ENCODE data around the gene OVCA2.
A peak's percentile ranks its signal among the peaks of the same experiment; 100 is the strongest.

GRCh38 chr17:2042390-2042847, 597 bp downstream of the OVCA2 start:
- TF ChIP-seq CTCF (IDR thresholded peaks at IDR 0.05; ENCODE audit: extremely low read depth in 1 of 2, insufficient read depth in 1 of 2, low read depth in 1 of 2, low read length in 2 of 2) (peak in 1 of 2 donors; percentile 50), POLR2A (IDR thresholded peaks at IDR 0.05; ENCODE audit: low read depth, low read length) (peak; percentile 1)

All from endothelial cell of umbilical vein (primary cell).